Measurements from ENCODE around the gene DUSP14. TPM values are rescaled to one million over a fixed set of nuclear protein-coding genes. Genes with fewer than 3 reads are reported as not detected.

Gene DUSP14
- total RNA-seq, 3 donors from 2014 or later (not counting 1 experiment from before 2014, with no cell fraction given) = 5.0 to 9.1 (median 5.3) TPM

DNA sequence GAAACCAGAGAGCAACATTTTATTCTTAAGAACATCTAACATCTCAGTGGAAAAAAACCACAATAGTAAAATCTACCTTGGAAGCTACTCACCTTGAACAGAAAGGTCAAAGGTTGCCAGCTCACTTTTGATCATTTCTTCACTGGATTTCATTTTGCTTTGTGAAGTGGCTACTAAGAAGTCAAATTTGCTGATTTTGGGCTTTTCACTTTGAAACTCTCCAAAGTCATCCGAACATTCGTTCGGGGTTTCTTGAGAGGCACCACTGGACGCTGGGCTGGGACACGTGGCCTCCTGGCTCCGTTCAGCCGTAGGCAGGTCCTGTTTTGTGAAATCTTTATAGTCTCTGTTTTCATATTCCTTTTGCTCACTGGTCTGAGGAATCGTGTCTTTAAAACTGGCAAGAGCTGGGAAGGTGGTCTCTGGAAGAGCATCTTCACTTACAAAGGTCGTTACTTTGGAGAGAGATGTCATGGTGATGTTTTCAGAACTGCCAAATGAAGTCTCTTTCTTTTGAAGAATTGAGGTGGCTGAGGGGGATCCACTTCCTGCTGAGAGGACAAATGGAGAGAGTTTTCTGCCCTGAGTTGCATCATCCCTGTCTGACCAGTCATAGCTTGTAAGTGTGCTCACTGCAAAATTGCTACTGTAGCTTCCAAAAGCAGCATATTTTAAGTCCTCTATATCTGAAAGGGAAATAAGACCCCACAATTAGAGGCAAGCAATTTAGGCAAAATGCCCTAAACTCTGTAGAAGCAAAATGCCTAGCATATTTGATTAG, 52.4 kb downstream of the DUSP14 start:
- Mint-ChIP-seq H3K36me3 (peaks cover 19% of the 10 kb centered on the region), H3K27ac (peak overlapping the region in 1 of 2 donors; percentile 60), H3K9me3 (no peaks in the 10 kb centered on the region), H3K4me1 (peaks cover 13 to 16% of the 10 kb centered on the region in 2 donors), H3K27me3 (ENCODE audit: low read depth in 2 of 2) (no peaks in the 10 kb centered on the region), H3K4me3 (no peak overlapping the region)
- H3K27ac ChIP-seq (ENCODE audit: low read length) = no peak overlapping the region
- H3K4me1 ChIP-seq (ENCODE audit: control insufficient read depth, insufficient read depth, low read length) = no peaks in the 10 kb centered on the region
- no peak overlapping the region for H3K4me3 ChIP-seq (ENCODE audit: low read length)
- WGBS (ENCODE audit: insufficient coverage) = 98% methylated on average over 9 of the region's 9 CpGs
- TF ChIP-seq CTCF (IDR thresholded peaks at IDR 0.05) = no peak
- no peaks in the 10 kb centered on the region for H3K27me3 ChIP-seq (ENCODE audit: control insufficient read depth, insufficient read depth, low read length)
- ATAC-seq (no peak), DNase-seq (no peak)
- H3K36me3 ChIP-seq (ENCODE audit: control insufficient read depth, insufficient read depth, low read length) = peaks cover 85% of the 10 kb centered on the region
- no peaks in the 10 kb centered on the region for H3K9me3 ChIP-seq (ENCODE audit: control insufficient read depth, insufficient read depth, low read length)
- intact Hi-C loops (cut with micrococcal nuclease) = no loop called here

- no peak overlapping the region for H3K27ac Mint-ChIP-seq
- Histone ChIP-seq H3K27me3 (ENCODE audit: control insufficient read depth, insufficient read depth, low read length) (no peaks in the 10 kb centered on the region), H3K36me3 (ENCODE audit: control insufficient read depth, insufficient read depth, low read length) (peaks cover 76% of the 10 kb centered on the region), H3K4me3 (ENCODE audit: low read length) (no peak overlapping the region), H3K9me3 (ENCODE audit: control insufficient read depth, insufficient read depth, low read length) (no peaks in the 10 kb centered on the region), H3K4me1 (ENCODE audit: control insufficient read depth, insufficient read depth, low read length) (no peaks in the 10 kb centered on the region), H3K27ac (ENCODE audit: low read length) (no peak overlapping the region)
- no peaks in the 10 kb centered on the region for H3K27me3 Mint-ChIP-seq (ENCODE audit: low read depth in 2 of 2)
- DNase-seq (no peak), ATAC-seq (no peak)
- peaks cover 8% of the 10 kb centered on the region for H3K36me3 Mint-ChIP-seq
- H3K4me3 Mint-ChIP-seq = no peak overlapping the region
- peaks cover 15 to 17% of the 10 kb centered on the region in 2 donors for H3K4me1 Mint-ChIP-seq
- intact Hi-C loops (cut with micrococcal nuclease) = no loop called here
- TF ChIP-seq CTCF (IDR thresholded peaks at IDR 0.05) = no peak
- no peaks in the 10 kb centered on the region for H3K9me3 Mint-ChIP-seq
- WGBS (ENCODE audit: insufficient coverage) = 71% methylated on average over 2 of the region's 2 CpGs
These were observed 54.0 kb downstream of the DUSP14 start for GRCh38 chr17:37543637-37544052.

GRCh38 chr17:37545486-37545885, 55.8 kb downstream of the DUSP14 start:
- Mint-ChIP-seq H3K27ac (no peak overlapping the region), H3K27me3 (ENCODE audit: low read depth in 2 of 2) (no peaks in the 10 kb centered on the region), H3K9me3 (no peaks in the 10 kb centered on the region), H3K4me3 (no peak overlapping the region), H3K4me1 (peaks cover 23 to 25% of the 10 kb centered on the region in 2 donors), H3K36me3 (peaks cover 8% of the 10 kb centered on the region)
- H3K36me3 ChIP-seq (ENCODE audit: control insufficient read depth, insufficient read depth, low read length) = peaks cover 69% of the 10 kb centered on the region
- intact Hi-C loops (cut with micrococcal nuclease) = loop anchor here (5.0 kb wide), 1 partner anchor 62 kb away; the partner anchor contains the start of gene SYNRG
- H3K4me1 ChIP-seq (ENCODE audit: control insufficient read depth, insufficient read depth, low read length) = no peaks in the 10 kb centered on the region
- 100% methylated on average over 1 of the region's 2 CpGs for WGBS (ENCODE audit: insufficient coverage)
- H3K4me3 ChIP-seq (ENCODE audit: low read length) = no peak overlapping the region
- TF ChIP-seq CTCF (IDR thresholded peaks at IDR 0.05) = no peak
- H3K27ac ChIP-seq (ENCODE audit: low read length) = no peak overlapping the region
- ATAC-seq (no peak), DNase-seq (no peak)
- no peaks in the 10 kb centered on the region for H3K9me3 ChIP-seq (ENCODE audit: control insufficient read depth, insufficient read depth, low read length)
- no peaks in the 10 kb centered on the region for H3K27me3 ChIP-seq (ENCODE audit: control insufficient read depth, insufficient read depth, low read length)

All from natural killer cell (primary cell).